SK-N-SH treated with all-trans-retinoic acid at 6 μM for 48 hours (cell line): Measurements from ENCODE around the gene NDRG2.

Experiments used
- ARNTL ChIP-seq: fragments of 450-650 bp; formaldehyde crosslinking; IDR thresholded peaks from 2 replicates; pipeline ENCODE4 v1.5.0; 2020; ENCODE audit warnings: low read depth, mild to moderate bottlenecking, moderate library complexity, borderline replicate concordance
- CREB5 ChIP-seq: fragments of 250-450 bp; sonication (Bioruptor Pico); IDR thresholded peaks from 2 replicates; pipeline ENCODE4 v1.5.1; 2020; ENCODE audit warnings: low read depth, mild to moderate bottlenecking, moderate library complexity
- CSDC2 ChIP-seq: fragments of 250-450 bp; sonication (Bioruptor Pico); IDR thresholded peaks from 2 replicates; pipeline ENCODE4 v1.5.0; 2020; ENCODE audit warnings: mild to moderate bottlenecking, moderate library complexity
- GLIS3 ChIP-seq: fragments of 250-450 bp; sonication (Bioruptor Pico); IDR thresholded peaks from 2 replicates; pipeline ENCODE4 v1.5.0; 2020; ENCODE audit warnings: mild to moderate bottlenecking, moderate library complexity
- PPARA ChIP-seq: fragments of 250-450 bp; sonication (Bioruptor Pico); IDR thresholded peaks from 2 replicates; pipeline ENCODE4 v1.5.0; 2020; ENCODE audit warnings: mild to moderate bottlenecking, borderline replicate concordance
- RARB ChIP-seq: fragments of 250-450 bp; sonication (Bioruptor Pico); IDR thresholded peaks from 2 replicates; pipeline ENCODE4 v1.8.0; 2021; ENCODE audit warnings: mild to moderate bottlenecking, moderate library complexity
- ZC3H10 ChIP-seq: fragments of 250-450 bp; sonication (Bioruptor Pico); IDR thresholded peaks from 2 replicates; pipeline ENCODE4 v1.5.1; 2021; ENCODE audit warnings: mild to moderate bottlenecking, moderate library complexity
- ZFP3 ChIP-seq: fragments of 250-450 bp; sonication (Bioruptor Pico); IDR thresholded peaks from 2 replicates; pipeline ENCODE4 v1.5.0; 2020; ENCODE audit warnings: mild to moderate bottlenecking, moderate library complexity
- ZFP30 ChIP-seq: fragments of 450-650 bp; formaldehyde crosslinking; IDR thresholded peaks from 2 replicates; pipeline ENCODE4 v1.5.0; 2022; ENCODE audit warnings: mild to moderate bottlenecking, moderate library complexity
- ZNF70 ChIP-seq: fragments of 450-650 bp; formaldehyde crosslinking; IDR thresholded peaks from 2 replicates; pipeline ENCODE4 v1.5.0; 2020; ENCODE audit warnings: mild to moderate bottlenecking, moderate library complexity
- ZNF8 ChIP-seq: fragments of 450-650 bp; formaldehyde crosslinking; IDR thresholded peaks from 2 replicates; pipeline ENCODE4 v1.5.0; 2020; ENCODE audit warnings: mild to moderate bottlenecking, moderate library complexity
- TF ChIP-seq, protein P1 (sequence below): fragments of 250-450 bp; sonication (Bioruptor Pico); IDR thresholded peaks from 2 replicates; pipeline ENCODE4 v1.5.1; 2021; ENCODE audit warnings: mild to moderate bottlenecking, moderate library complexity
- TF ChIP-seq, protein P2 (sequence below): fragments of 250-450 bp; sonication (Bioruptor Pico); IDR thresholded peaks from 2 replicates; pipeline ENCODE4 v1.8.0; 2020; ENCODE audit warnings: mild to moderate bottlenecking, moderate library complexity, borderline replicate concordance

DNA sequence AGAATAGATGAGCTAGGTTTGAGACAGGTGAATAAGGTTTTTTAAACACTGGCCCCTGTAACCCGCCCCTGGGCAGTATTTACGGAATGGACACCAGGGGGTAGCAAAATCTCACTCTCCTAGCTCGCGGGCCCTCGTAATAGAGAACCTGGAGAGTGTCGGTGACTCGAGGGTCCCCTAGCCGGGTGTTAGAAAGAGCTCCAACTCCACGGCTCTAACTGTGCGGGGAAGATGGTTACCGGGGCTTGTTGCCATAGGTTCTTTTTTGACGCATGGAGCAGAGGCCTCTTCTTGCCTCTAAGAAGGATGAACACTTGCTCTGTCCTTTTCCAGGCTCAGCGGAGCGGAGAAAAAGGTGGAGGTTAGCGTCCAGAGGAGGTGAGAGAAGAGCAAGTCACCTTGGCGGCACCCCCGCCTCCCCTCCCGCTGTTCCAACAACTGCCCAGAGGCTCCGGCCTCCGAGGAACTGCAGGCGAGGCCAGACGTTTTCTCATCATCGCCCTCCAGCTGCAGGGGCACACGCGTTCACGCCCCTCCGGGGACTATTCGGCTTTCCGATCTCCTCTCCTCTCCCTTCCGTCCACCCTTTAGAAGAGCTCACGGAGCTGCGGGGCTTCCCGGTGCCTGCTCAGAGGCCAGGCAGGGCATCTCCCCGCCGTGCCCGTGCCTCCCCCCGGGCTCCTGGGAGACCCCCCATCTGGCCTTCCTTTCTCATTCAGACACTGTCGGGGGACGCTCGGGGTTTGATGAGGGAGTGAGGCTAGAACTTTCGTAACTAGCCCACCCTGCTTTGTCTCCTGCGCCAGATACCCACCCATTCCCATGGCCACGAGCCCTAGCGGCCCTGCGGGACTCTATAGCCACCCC lies 43.9 kb upstream of the NDRG2 start:
- TF ChIP-seq ZNF70 (CRISPR knock-in tag) (no peak), ZFP30 (CRISPR knock-in tag) (no peak), ARNTL (no peak), ZFP3 (CRISPR knock-in tag) (no peak), RARB (CRISPR knock-in tag) (no peak), CSDC2 (no peak), ZC3H10 (CRISPR knock-in tag) (no peak), GLIS3 (CRISPR knock-in tag) (no peak), PPARA (CRISPR knock-in tag) (no peak), ZNF8 (CRISPR knock-in tag) (no peak), CREB5 (CRISPR knock-in tag) (no peak)
- TF ChIP-seq, protein P1, sequence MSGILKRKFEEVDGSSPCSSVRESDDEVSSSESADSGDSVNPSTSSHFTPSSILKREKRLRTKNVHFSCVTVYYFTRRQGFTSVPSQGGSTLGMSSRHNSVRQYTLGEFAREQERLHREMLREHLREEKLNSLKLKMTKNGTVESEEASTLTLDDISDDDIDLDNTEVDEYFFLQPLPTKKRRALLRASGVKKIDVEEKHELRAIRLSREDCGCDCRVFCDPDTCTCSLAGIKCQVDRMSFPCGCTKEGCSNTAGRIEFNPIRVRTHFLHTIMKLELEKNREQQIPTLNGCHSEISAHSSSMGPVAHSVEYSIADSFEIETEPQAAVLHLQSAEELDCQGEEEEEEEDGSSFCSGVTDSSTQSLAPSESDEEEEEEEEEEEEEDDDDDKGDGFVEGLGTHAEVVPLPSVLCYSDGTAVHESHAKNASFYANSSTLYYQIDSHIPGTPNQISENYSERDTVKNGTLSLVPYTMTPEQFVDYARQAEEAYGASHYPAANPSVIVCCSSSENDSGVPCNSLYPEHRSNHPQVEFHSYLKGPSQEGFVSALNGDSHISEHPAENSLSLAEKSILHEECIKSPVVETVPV (CRISPR knock-in tag), result no peak
- TF ChIP-seq, protein P2, sequence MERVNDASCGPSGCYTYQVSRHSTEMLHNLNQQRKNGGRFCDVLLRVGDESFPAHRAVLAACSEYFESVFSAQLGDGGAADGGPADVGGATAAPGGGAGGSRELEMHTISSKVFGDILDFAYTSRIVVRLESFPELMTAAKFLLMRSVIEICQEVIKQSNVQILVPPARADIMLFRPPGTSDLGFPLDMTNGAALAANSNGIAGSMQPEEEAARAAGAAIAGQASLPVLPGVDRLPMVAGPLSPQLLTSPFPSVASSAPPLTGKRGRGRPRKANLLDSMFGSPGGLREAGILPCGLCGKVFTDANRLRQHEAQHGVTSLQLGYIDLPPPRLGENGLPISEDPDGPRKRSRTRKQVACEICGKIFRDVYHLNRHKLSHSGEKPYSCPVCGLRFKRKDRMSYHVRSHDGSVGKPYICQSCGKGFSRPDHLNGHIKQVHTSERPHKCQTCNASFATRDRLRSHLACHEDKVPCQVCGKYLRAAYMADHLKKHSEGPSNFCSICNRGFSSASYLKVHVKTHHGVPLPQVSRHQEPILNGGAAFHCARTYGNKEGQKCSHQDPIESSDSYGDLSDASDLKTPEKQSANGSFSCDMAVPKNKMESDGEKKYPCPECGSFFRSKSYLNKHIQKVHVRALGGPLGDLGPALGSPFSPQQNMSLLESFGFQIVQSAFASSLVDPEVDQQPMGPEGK, result no peak
